ENCODE results near the gene CDH24. TPM values are rescaled to one million over a fixed set of nuclear protein-coding genes. Genes with fewer than 3 reads are reported as not detected.

CDH24 gene
- total and polyA plus RNA-seq, 2 of the 13 experiments (the other 11 are each of a cell fraction or from before 2014, with no cell fraction given): 0.69 to 0.99 TPM

- TF ChIP-seq PAXIP1 (CRISPR knock-in tag; conservative IDR thresholded peaks at IDR 0.05): no peak; the same call in 1 of the 2 replicates
- peak; percentile 62; the same call in 1 of the 2 replicates for TF ChIP-seq ZNF556 (CRISPR knock-in tag; IDR thresholded peaks at IDR 0.05; ENCODE audit: borderline replicate concordance)
- no peak; the same call in 1 of the 2 replicates for TF ChIP-seq ZNF326 (CRISPR knock-in tag; IDR thresholded peaks at IDR 0.05; ENCODE audit: borderline replicate concordance)
- peak; percentile 82; the same call in 1 of the 2 replicates for TF ChIP-seq ZNF766 (CRISPR knock-in tag; IDR thresholded peaks at IDR 0.05; ENCODE audit: borderline replicate concordance)
- peak; percentile 87; the same call in 1 of the 2 replicates for TF ChIP-seq TOPORS (CRISPR knock-in tag; IDR thresholded peaks at IDR 0.05)
- TF ChIP-seq RBAK (CRISPR knock-in tag; IDR thresholded peaks at IDR 0.05): peak; percentile 47; the same call in 1 of the 2 replicates
- TF ChIP-seq NFIB (CRISPR knock-in tag; IDR thresholded peaks at IDR 0.05; ENCODE audit: borderline replicate concordance): no peak
- no peak for TF ChIP-seq HNF1B (CRISPR knock-in tag; IDR thresholded peaks at IDR 0.05)
- TF ChIP-seq DNMT1 (CRISPR knock-in tag; IDR thresholded peaks at IDR 0.05): no peak
- no peak; the same call in 1 of the 2 replicates for TF ChIP-seq ZNF367 (CRISPR knock-in tag; IDR thresholded peaks at IDR 0.05; ENCODE audit: borderline replicate concordance)
- no peak for TF ChIP-seq ZNF460 (CRISPR knock-in tag; IDR thresholded peaks at IDR 0.05; ENCODE audit: borderline replicate concordance)
- no peak for TF ChIP-seq AKAP8 (CRISPR knock-in tag; IDR thresholded peaks at IDR 0.05)
- TF ChIP-seq, protein P1, sequence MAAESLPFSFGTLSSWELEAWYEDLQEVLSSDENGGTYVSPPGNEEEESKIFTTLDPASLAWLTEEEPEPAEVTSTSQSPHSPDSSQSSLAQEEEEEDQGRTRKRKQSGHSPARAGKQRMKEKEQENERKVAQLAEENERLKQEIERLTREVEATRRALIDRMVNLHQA (CRISPR knock-in tag; IDR thresholded peaks at IDR 0.05): no peak
- no peak for TF ChIP-seq CENPX (CRISPR knock-in tag; IDR thresholded peaks at IDR 0.05)
- peak; percentile 40; the same call in 1 of the 2 replicates for TF ChIP-seq ZNF232 (CRISPR knock-in tag; IDR thresholded peaks at IDR 0.05; ENCODE audit: borderline replicate concordance)
- peak; percentile 98 for TF ChIP-seq CHD4 (IDR thresholded peaks at IDR 0.05; ENCODE audit: borderline replicate concordance, low read length)
- TF ChIP-seq YEATS4 (CRISPR knock-in tag; IDR thresholded peaks at IDR 0.05; ENCODE audit: borderline replicate concordance): peak; percentile 37; the same call in 1 of the 2 replicates
- TF ChIP-seq ZNF746 (CRISPR knock-in tag; IDR thresholded peaks at IDR 0.05): no peak; the same call in 1 of the 2 replicates
- TF ChIP-seq NR3C1 (CRISPR knock-in tag; IDR thresholded peaks at IDR 0.05): no peak
- TF ChIP-seq ZNF510 (CRISPR knock-in tag; IDR thresholded peaks at IDR 0.05; ENCODE audit: low read depth): no peak
- no peak for TF ChIP-seq ZNF282 (IDR thresholded peaks at IDR 0.05; ENCODE audit: partially characterized antibody)
- TF ChIP-seq ZNF362 (CRISPR knock-in tag; IDR thresholded peaks at IDR 0.05; ENCODE audit: borderline replicate concordance): peak; percentile 38; the same call in 1 of the 2 replicates
- TF ChIP-seq SNAI1 (CRISPR knock-in tag; IDR thresholded peaks at IDR 0.05; ENCODE audit: borderline replicate concordance): peak; percentile 93
Observed at GRCh38 chr14:23009939-23010726, 47.2 kb downstream of the CDH24 start, which contains the start of gene C14orf93 (continued).
